ENCODE data around the gene UTP14C. TPM values are rescaled to one million over a fixed set of nuclear protein-coding genes. Genes with fewer than 3 reads are reported as not detected.
A peak's percentile ranks its signal among the peaks of the same experiment; 100 is the strongest.

UTP14C gene
- total RNA-seq, 2 donors from 2014 or later, result 19.9 to 20.9 TPM

DNA sequence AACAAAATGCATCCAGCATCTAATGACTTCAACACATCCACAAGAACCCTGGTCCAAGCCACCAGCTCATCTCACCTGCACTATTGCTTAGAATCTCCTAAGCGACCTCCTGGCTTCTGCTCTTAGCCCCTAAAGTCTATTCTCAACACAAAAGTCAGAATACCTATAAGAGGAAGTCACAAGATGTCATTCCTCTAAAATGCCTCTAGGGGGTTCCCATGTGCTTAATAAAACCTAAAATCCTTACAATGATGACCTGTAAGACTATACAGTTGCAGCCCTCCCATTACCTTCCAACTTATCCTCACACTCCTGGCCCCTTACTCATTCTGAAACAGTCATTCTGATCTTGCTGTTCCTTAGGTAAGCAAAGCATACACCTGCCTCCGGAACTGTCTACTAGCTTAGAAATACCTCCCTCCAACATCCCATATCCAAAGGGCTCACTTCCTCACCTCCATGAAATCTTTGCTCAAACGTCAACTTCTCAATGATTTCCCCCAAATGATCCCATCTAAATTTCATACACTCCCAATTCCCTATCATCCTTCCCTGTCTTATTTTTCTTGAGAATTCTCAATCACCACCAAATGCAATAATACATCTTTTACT is 23.3 kb upstream of the UTP14C start:
- DNase-seq, result no peak
- intact Hi-C loops (cut with DNase I, micrococcal nuclease), result loop anchor here in 1 of 2 donors (10.0 kb wide), 1 partner anchor 124 kb away; the partner anchor contains the start of gene NEK5
- peak; percentile 35 for ATAC-seq

DNA sequence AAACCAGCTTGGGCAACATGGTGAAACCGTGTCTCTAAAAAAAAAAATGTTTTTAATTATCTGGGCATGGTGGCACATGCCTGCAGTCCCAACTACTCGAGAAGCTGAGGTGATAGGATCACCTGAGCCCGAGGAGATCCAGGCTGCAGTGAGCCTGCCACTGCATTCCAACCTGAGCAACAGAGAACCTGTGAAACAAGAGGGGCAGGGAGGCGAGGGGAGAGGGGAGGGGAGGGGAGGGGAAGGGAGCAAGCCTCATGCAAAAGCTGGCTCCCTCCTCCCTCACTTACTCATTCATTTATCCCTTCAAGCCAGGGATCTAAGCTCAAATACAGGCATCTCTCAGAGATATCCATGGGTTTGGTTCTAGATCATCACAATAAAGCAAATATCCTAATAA is 22.1 kb upstream of the UTP14C start:
- no peak for ATAC-seq
- intact Hi-C loops (cut with DNase I, micrococcal nuclease), result loop anchor here in 1 of 2 donors (10.0 kb wide), 1 partner anchor 122 kb away; the partner anchor contains the start of gene NEK5
- DNase-seq, result no peak

DNA sequence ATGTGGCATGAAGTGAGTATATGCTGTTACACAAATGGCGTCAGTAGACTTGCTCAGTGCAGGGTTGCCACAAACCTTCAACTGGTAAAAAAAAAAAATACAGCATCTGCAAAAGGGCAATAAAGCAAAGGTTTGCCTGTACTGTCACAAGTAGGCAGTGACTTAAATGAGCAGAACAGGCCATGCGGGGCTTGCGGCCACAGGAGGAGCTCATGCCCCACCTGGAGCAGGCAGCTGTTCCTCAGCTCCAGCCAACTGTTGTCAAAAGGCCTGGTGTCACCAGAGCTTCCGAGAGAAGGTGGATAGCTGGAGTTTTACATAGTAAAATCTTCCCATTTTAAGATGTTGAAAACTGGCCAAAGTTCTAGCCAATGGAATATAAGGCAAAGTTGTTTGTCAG is 20.9 kb upstream of the UTP14C start:
- peak; percentile 59 for ATAC-seq
- DNase-seq, result peak in 1 of 2 donors; percentile 37
- intact Hi-C loops (cut with DNase I, micrococcal nuclease), result loop anchor here in 1 of 2 donors (10.0 kb wide), 1 partner anchor 121 kb away; the partner anchor contains the start of gene NEK5

DNA sequence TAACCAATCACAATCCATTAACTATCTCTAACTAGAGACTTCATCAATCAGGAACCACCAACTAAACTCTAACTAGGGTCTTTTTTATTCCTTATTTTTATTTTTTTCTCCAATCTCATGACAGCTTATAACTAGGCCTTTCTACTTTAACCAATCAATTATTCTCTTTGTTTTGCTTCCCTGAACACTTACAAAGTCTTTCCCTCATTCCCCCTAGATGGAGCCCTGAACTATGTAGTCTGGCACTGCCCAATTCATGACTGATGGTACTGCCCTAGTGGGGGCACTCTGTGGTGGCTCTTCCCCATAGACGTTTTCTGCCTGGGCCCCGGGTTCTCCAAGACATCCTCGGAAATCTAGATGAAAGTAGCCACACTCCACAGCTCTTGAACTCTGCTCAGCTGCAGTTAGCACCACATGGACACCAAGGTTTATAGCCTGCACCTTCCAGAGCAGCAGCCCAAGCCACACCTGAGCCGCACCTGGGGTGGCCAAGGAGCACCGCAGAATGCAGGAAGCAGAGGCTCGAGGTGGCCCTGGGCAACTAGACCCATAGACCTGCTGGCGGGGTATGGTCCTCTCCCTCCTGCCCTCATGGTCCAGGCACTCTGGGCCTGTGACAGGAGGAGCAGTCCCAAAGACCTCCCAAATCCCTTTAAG is 19.9 kb upstream of the UTP14C start:
- DNase-seq (peak; percentile 70 to 75), ATAC-seq (peak; percentile 91)
- intact Hi-C loops (cut with DNase I, micrococcal nuclease), result loop anchor here in 1 of 2 donors (10.0 kb wide), 1 partner anchor 120 kb away; the partner anchor contains the start of gene NEK5

DNA sequence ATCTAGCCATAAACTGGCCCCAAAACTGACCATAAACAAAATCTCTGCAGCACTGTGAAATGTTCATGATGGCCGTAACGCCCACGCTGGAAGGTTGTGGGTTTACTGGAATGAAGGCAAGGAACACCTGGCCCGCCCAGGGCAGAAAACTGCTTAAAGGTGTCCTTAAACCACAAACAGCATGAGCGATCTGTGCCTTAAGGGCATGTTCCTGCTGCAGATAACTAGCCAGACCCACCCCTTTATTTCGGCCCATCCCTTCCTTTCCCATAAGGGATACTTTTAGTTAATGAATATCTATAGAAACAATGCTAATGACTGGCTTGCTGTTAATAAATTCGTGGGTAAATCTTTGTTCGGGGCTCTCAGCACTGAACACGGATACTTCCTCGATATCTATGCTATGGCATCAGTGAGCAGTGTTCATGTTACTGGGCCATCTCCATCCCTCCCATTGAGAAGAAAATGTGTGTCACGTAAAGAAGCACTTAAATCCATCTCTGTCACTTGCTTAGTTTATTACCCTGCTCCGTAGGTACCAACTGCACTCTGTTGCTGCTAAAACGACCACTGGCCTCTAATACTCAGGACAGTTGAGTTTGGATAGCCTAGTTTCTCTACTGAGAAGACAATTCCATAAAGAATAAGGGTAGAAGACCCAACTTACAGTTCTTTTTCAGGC is 18.5 kb upstream of the UTP14C start:
- no peak for DNase-seq
- intact Hi-C loops (cut with DNase I, micrococcal nuclease), result loop anchor here in 1 of 2 donors (10.0 kb wide), 1 partner anchor 119 kb away; the partner anchor contains the start of gene NEK5
- ATAC-seq, result no peak

DNA sequence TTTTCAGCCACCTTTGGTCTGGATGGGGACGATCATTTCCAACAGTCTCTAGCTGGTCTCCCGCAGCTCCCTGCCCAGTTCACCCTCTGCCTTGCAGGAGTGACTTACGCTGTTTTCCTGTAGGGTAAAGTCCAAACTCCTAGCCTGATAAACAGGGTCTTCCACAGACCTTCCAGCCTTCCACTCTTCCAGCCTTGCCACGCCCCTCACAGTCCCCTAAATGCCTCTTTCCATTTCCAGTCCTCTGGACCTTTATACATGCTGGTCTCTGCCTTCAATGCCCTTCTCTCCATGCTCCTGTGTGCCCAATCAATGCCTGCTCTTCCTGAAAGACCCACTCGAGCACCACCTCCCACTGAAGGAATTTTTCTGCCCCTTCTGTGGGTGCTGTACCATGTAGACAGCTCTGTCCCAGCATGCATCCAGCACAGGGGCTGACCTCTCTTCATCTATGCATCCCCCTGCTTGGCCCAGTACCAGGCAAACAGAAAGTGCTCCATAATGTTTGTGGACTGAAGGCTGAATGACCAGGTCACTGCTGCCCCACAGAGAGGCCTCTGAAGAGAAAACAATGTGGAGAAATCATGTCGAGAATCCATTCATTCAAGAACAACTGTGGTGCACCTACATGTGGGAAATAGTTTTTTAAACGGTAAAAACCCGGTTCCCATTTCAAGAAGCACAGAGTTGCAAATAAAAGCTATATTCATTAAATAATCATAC is 17.8 kb upstream of the UTP14C start:
- ATAC-seq, result peak; percentile 38
- intact Hi-C loops (cut with DNase I, micrococcal nuclease), result loop anchor here in 1 of 2 donors (10.0 kb wide), 1 partner anchor 118 kb away; the partner anchor contains the start of gene NEK5
- DNase-seq, result no peak

DNA sequence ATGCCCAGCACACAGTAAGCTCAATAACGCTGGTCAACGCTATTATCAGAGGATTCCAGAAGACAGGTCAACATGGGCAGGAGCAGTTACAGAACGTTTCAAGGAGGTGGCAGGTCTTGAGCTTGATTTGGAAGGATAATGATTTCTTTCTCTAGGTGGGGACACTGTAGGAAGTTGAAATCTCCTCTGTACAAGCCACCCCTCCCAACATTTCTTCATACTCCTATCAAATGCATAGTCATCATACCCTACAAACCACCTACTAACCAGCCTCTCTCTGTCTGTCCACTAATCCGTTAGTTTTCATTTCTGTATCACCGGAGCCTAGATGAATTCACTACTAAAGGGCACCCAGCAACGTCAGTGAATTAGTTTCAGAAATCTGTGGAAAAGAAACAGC is 14.5 kb upstream of the UTP14C start:
- no peak for DNase-seq
- intact Hi-C loops (cut with DNase I, micrococcal nuclease), result loop anchor here in 1 of 2 donors (10.0 kb wide), 1 partner anchor 115 kb away; the partner anchor contains the start of gene NEK5
- ATAC-seq, result no peak

DNA sequence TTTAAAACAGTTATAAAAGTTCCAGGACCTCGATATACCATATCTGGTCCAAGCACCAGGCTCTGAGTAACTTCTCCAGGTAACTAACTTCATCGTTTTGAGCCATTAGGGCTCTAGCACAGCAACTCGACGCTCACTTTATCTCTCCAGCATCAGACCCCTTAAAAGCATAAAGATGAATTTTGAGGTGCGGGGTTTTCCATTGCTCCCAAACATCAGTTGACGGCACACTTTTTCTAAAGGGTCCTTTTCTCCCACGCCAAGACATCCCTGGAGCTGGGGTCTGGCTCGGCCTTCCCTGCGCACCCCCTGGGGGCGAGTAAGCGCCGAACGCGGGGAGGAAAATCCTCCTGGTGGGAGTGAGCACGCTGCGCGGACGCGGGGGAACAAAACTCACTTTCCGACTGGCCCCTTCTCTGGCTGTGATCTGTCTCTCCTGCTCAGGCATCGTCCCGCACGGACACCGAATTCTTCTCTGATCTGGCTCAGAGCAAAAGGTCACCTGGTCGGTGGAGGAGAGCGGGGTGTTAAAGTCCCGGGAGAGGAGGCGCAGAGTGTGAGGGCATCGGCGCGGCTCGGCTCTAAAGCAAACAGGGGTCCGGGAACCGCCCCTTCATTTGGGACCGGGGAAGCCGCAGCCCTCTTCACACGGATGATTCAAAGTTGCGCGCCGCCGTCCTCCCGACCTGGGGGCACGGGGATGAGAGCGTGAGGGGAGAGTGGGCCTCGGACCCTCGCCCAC is 13.4 kb upstream of the UTP14C start, which contains the start of gene ATP7B:
ATP7B (minus strand) TSS at position 561 of the 742 bp plus-strand sequence; CDS start at position 448, 113 bp downstream.
- DNase-seq, result peak; percentile 38 to 54
- peak; percentile 38 for ATAC-seq
- intact Hi-C loops (cut with DNase I, micrococcal nuclease), result no loop called here

DNA sequence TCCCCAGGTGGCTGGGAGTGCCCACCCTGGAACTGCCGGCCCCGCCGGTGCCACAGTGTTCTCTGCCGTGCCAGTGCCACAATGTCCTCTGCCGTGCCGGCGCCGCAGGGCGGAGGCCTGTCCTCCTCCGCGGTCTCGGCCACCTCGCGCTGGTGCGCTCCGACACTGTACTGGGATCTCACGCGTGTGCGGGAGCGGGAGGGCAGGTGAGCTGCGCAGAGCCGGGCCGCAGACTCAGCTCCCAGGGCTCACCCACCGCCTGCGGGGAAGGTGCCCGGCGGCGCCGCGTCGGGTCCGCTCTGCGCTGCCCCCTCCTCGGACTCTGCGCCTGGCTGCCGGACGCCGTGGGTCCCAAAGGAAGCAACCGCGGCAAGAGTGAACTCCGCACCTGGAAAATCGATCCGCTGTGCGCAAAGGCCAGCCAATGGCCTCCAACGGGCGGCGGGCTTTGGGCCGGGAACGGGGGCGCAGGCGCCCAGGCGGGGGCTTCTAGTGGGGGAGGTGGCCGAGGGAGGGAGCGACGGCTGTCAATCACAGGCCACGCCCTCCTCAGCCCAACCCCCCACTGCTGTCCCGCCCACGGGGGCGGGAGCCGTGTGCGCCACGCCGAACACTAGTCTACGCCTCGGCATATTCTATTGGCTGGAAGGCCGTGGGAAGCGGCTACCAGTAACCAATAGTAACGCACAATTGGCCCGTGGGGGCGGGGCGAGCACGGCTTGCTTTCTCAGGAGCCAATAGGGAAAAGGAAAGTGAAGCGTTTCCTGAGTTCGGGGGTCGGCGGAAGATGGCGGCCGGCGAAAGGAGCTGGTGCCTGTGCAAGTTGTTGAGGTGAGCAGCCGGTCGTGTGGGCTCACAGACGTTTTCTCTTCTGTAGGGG is 12.6 kb upstream of the UTP14C start, which contains the start of gene ALG11:
ALG11 (plus strand) TSS at position 767 of the 880 bp plus-strand sequence; CDS start at position 788, 21 bp downstream.
- peak; percentile 98 for ATAC-seq
- intact Hi-C loops (cut with DNase I, micrococcal nuclease), result no loop called here

DNA sequence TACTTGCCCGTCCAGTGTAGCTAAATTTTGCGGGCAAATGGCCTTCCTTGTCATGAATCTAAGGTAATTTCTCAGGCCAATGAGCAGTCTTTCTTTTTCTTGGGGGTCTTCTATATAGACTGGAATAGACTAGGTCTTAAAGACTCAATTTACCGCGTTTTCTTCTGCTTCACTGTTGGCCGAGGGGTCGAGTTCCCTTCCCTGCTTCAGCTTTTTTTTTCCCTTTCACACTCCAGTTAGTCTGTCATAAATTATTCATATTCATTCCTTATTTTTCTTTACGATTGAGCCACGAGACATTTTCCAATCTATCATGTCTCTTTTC is 12.0 kb upstream of the UTP14C start:
- DNase-seq (no peak), ATAC-seq (no peak)
- intact Hi-C loops (cut with DNase I, micrococcal nuclease), result no loop called here

More for the DNA sequence above, 12.6 kb upstream of the UTP14C start, which contains the start of gene ALG11:
- DNase-seq, result peak; percentile 99 to 100

DNA sequence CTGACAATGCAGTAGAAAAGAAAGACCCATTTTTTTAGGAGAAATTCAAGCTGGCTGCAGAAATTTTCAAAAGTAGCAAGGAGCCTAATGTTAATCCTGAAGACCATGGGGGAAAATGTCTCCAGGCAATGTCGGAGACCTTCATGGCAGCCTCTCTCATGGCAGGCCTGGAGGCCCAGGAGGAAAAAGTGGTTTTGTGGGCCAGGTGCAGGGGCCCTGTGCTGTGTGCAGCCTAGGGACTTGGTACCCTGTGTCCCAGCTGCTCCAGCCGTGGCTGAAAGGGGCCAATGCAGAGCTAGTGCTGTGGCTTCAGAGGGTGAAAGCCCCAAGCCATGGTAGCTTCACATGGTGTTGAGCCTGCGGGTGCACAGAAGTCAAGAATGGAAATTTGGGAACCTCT is 8.2 kb upstream of the UTP14C start:
- no peak for DNase-seq
- no peak for ATAC-seq
- intact Hi-C loops (cut with DNase I, micrococcal nuclease), result no loop called here

DNA sequence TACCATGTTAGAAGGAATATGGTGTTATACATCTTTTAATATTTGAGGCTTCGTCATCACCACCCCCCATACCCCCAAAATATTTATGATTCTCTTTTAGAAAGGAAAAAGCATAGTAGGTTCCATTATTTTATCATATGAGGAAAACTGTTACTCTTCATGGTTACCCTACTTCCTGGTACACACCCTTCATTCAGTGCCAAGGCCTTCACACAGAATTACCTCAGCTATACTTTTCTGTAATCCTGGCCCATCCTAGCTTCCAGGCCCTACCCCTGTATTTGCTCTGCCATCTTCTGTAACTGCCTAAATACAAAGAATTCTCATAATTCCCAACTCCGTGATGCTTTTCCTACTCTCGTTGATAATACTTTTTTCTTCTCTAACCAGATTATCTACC is 4.3 kb upstream of the UTP14C start:
- intact Hi-C loops (cut with DNase I, micrococcal nuclease), result no loop called here
- peak; percentile 80 for ATAC-seq

DNA sequence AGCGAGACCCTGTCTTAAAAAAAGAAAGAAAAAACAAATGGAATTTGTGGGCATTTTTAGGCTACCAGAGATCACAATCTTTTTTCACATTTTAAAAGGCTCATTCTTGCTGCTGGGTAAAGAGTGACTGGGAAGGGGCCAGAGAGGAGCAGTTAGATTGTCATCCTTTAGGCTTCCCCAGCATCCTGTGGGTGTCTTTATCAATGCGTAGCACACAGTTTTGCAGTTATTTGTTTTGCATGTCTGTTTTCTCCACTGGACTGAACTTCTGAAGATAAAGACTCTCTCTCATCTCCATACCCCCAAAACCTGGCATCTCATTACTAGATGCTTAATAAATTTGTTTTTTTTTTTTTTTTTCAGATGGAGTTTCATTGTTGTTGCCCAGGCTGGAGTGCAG is 2.1 kb upstream of the UTP14C start:
- DNase-seq (no peak), ATAC-seq (no peak)
- intact Hi-C loops (cut with DNase I, micrococcal nuclease), result no loop called here

More for the DNA sequence above, 4.3 kb upstream of the UTP14C start:
- no peak for DNase-seq

DNA sequence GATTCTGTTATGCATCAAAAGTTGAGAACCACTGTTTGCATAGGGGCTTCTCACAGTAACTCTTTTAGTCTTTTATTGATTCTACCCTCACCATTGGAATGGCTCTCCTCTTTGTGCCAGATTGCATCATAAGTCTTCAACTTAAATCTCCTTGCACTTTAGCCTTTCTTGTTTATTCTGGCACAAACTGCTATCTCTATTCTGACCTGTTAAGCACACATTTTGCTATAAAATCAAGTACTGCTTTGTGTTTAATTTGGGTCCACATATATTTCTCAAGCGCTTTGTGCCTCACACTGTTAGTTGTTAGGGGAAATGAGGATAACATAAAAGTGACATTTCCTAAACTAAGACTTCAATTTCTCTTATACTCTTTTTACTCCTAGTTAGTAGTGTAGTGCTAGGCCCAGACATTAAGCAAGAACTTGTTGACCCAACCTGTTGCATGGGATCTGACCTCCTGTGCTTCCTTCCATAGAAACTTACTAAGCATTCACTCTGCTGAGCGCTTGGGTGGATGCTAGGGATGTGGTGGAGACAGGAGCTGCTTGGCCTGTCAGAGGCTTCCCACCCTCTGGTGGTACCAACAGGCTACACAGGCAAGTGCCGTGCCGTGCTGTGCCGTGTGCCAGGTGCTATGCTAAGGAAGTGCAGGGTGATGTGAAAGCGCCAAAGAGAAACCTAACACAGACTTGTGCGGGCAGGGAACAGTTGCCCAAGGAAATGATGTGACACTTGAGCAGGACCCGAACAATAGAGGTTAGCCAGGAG is 1.2 kb downstream of the UTP14C start:
- DNase-seq, result no peak

DNA sequence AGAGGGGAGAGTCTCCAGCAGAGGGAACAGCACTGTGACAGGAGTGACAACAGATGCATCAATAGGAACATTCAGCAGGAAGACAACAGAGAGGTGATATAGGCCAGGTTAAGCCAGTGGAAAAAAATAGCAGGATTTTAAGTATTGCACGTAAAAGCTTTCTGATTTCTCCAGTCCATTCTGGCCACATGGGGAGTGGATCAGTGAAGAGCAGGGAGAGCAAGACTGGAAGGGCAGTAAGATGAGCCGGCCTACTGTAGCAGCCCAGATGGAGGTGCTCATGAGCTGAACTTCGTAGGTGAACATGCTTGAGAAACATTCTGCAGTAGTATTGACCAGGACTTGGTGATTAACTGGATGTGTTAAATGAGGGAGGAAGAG is 1.7 kb downstream of the UTP14C start:
- no peak for ATAC-seq
- no peak for DNase-seq
- intact Hi-C loops (cut with DNase I, micrococcal nuclease), result no loop called here

More for the DNA sequence above, 1.2 kb downstream of the UTP14C start:
- intact Hi-C loops (cut with DNase I, micrococcal nuclease), result no loop called here
- peak; percentile 69 for ATAC-seq

DNA sequence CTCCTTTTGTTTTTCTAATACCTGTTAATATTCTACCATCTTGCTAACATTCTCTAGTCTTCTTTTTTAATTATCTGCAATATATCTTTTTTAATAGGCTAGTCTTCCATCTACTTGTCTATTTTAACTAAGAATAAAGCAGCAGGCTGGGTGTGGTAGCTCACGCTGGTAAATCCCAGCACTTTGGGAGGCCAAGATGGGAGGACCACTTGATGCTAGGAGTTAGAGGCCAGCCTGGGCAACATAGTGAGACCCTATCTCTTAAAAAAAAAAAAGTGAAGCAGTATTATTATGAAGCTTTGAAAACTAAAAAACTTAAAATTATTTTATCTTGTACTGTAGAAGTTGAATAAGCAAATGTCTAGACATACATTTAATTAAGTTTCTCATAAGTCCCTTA is 3.3 kb downstream of the UTP14C start:
- ATAC-seq (no peak), DNase-seq (no peak)
- intact Hi-C loops (cut with DNase I, micrococcal nuclease), result no loop called here

All from left colon (tissue), 2 donors.